Breast epithelium (tissue), 4 donors: ENCODE data around the gene HSD17B8. TPM values are rescaled to one million over a fixed set of nuclear protein-coding genes. Genes with fewer than 3 reads are reported as not detected.

Experiments
- DNase-seq, 2 donors: peaks; one replicate each; pipeline ENCODE4 v3.0.0-alpha.2; 2019; ENCODE audit warnings: low spot score in 2 of 2
- H3K27ac ChIP-seq, 2 donors: fragments of 200-600 bp; sonication (generic) in 1 of 2; one replicate each; pipeline ENCODE4 v1.5.1; 2016 to 2019; ENCODE audit warnings: mild to moderate bottlenecking in 1 of 2
- H3K27me3 ChIP-seq, 2 donors: fragments of 200-600 bp; sonication (generic) in 1 of 2; one replicate each; pipeline versions ENCODE4 v1.5.1 to v1.6.0; 2017 to 2019; ENCODE audit warnings: control low read depth in 1 of 2, mild to moderate bottlenecking in 1 of 2
- H3K36me3 ChIP-seq: fragments of 200-600 bp; one replicate; pipeline ENCODE4 v1.5.1; 2019
- H3K4me1 ChIP-seq, 2 donors: fragments of 200-600 bp; sonication (generic); one replicate each; pipeline ENCODE4 v1.5.1; 2016 to 2019; ENCODE audit warnings: control low read depth in 1 of 2
- H3K4me3 ChIP-seq, 3 donors: fragments of 200-600 bp; sonication (generic); 1 replicate in 2 of 3; 2 replicates in 1 of 3; pipeline ENCODE4 v1.5.1; 2016 to 2019; ENCODE audit warnings: mild to moderate bottlenecking in 3 of 3, moderate library complexity in 2 of 3
- H3K9me3 ChIP-seq, 2 donors: fragments of 200-600 bp; sonication (generic) in 1 of 2; one replicate each; pipeline ENCODE4 v1.5.1; 2016 to 2019; ENCODE audit warnings: control low read depth in 1 of 2
- POLR2A ChIP-seq: fragments of 450-650 bp; IDR thresholded peaks from one replicate; pipeline ENCODE4 v1.6.1; 2016; ENCODE audit warnings: antibody characterized with exemption, mild to moderate bottlenecking, moderate library complexity
- POLR2AphosphoS5 ChIP-seq, 3 donors: sonication (generic); formaldehyde crosslinking; IDR thresholded peaks; one replicate each; pipeline ENCODE4 v1.6.1; 2017; ENCODE audit warnings: antibody characterized with exemption in 3 of 3
- intact Hi-C: fragments of 100-400 bp; cut with DNase I; formaldehyde crosslinking; loops from one replicate; pipeline ENCODE4 v1.15.1; 2023; ENCODE audit warnings: low total_unique reads
- total RNA-seq, 3 donors: library from RNA; depleted of rRNA; stranded (reverse); fragments of >200 nt; gene quantifications; one replicate each; pipeline ENCODE4 v1.1.0, GENCODE V29; 2016
- TF ChIP-seq, protein P1 (sequence below), 3 donors: fragments of 450-650 bp; IDR thresholded peaks; one replicate each; pipeline ENCODE4 v1.5.1; 2016 to 2017; ENCODE audit warnings: antibody characterized with exemption in 3 of 3, mild to moderate bottlenecking in 3 of 3, moderate library complexity in 3 of 3

HSD17B8 gene
- total RNA-seq, 3 donors from 2014 or later: 17.0 to 33.8 (median 18.4) TPM

GRCh38 chr6:33249732-33250630 is 45.5 kb downstream of the HSD17B8 start:
- TF ChIP-seq POLR2A (peak; percentile 6), POLR2AphosphoS5 (IDR thresholded peaks at IDR 0.05) (no peak)
- DNase-seq: no peak
- H3K4me3 ChIP-seq: peak overlapping the region; percentile 48 to 69 (median 69)
- H3K36me3 ChIP-seq: no peaks in the 10 kb centered on the region
- no peaks in the 10 kb centered on the region for H3K27me3 ChIP-seq
- H3K27ac ChIP-seq: peak overlapping the region; percentile 93 to 95
- intact Hi-C loops: loop anchor here (10.0 kb wide), 1 partner anchor 135 kb away; no protein-coding TSS in a partner anchor
- H3K4me1 ChIP-seq: peaks cover 0 to 6% of the 10 kb centered on the region in 2 donors
- H3K9me3 ChIP-seq: no peaks in the 10 kb centered on the region

- intact Hi-C loops: no loop called here
- Histone ChIP-seq H3K27ac (peak overlapping the region; percentile 9 to 37), H3K36me3 (no peaks in the 10 kb centered on the region), H3K9me3 (no peaks in the 10 kb centered on the region), H3K4me3 (no peak overlapping the region), H3K4me1 (peaks cover 0 to 6% of the 10 kb centered on the region in 2 donors), H3K27me3 (no peaks in the 10 kb centered on the region)
- no peak for TF ChIP-seq POLR2AphosphoS5 (IDR thresholded peaks at IDR 0.05)
- TF ChIP-seq, protein P1, sequence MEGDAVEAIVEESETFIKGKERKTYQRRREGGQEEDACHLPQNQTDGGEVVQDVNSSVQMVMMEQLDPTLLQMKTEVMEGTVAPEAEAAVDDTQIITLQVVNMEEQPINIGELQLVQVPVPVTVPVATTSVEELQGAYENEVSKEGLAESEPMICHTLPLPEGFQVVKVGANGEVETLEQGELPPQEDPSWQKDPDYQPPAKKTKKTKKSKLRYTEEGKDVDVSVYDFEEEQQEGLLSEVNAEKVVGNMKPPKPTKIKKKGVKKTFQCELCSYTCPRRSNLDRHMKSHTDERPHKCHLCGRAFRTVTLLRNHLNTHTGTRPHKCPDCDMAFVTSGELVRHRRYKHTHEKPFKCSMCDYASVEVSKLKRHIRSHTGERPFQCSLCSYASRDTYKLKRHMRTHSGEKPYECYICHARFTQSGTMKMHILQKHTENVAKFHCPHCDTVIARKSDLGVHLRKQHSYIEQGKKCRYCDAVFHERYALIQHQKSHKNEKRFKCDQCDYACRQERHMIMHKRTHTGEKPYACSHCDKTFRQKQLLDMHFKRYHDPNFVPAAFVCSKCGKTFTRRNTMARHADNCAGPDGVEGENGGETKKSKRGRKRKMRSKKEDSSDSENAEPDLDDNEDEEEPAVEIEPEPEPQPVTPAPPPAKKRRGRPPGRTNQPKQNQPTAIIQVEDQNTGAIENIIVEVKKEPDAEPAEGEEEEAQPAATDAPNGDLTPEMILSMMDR (IDR thresholded peaks at IDR 0.05): no peak
- TF ChIP-seq POLR2A: no peak
- no peak for DNase-seq
Observed at GRCh38 chr6:33250731-33251130, 46.3 kb downstream of the HSD17B8 start.

DNA sequence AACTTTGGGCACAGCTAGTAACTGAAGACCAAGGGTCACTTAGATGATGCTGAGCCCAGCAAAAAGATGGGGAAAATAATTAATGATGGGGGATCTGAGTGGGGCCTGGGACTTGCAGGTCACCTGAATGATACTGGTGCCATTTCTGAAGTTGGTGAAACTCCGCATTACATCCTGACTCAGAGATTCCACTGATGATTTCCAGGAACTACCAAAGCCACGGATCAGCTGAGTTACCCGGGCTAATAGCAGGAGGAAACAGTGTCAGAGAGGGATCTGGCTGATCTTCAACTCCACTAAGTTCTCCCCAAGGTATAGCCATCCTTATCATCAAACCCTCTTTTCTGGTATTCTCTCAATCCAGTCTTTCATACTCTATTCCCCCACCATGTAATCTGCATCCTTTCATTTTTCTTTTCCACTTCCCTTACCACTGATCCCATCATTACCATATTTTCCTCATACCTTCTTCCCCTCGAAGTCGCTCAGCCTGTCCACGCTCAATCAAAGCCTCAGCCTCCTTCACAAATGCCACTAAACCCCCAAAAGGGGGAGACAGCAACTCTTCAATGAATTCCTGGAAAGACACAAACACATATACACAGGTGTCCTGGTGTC is 47.0 kb downstream of the HSD17B8 start:
- H3K9me3 ChIP-seq: no peaks in the 10 kb centered on the region
- H3K27me3 ChIP-seq: no peaks in the 10 kb centered on the region
- intact Hi-C loops: no loop called here
- no peak overlapping the region for H3K27ac ChIP-seq
- no peak for DNase-seq
- no peak for TF ChIP-seq POLR2AphosphoS5 (IDR thresholded peaks at IDR 0.05)
- no peak for TF ChIP-seq POLR2A
- TF ChIP-seq, protein P1 (IDR thresholded peaks at IDR 0.05): no peak
- H3K4me3 ChIP-seq: no peak overlapping the region
- peaks cover 0 to 6% of the 10 kb centered on the region in 2 donors for H3K4me1 ChIP-seq
- no peaks in the 10 kb centered on the region for H3K36me3 ChIP-seq

GRCh38 chr6:33252759-33253158 is 48.3 kb downstream of the HSD17B8 start:
- intact Hi-C loops: no loop called here
- TF ChIP-seq, protein P1 (IDR thresholded peaks at IDR 0.05): no peak
- no peak for TF ChIP-seq POLR2AphosphoS5 (IDR thresholded peaks at IDR 0.05)
- no peak for TF ChIP-seq POLR2A

DNA sequence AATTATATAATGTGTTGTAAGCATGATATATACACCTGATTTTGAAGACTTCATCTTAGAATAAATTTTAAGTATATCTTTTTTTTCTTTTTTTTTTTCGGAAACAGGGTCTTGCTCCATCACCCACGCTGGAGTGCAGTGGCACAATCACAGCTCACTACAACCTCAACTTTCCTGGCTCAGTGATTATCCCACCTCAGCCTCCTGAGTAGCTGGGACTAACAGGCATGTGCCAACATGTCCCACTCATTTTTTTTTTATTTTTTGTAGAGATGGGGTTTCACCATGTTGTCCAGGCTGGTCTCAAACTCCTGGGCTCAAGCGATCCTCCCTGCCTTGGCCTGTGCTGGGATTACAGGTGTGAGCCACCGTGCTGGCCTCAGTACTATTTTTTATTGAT is 50.1 kb downstream of the HSD17B8 start:
- Histone ChIP-seq H3K9me3 (no peaks in the 10 kb centered on the region), H3K4me1 (peaks cover 0 to 6% of the 10 kb centered on the region in 2 donors), H3K27ac (no peak overlapping the region), H3K36me3 (no peaks in the 10 kb centered on the region), H3K27me3 (no peaks in the 10 kb centered on the region), H3K4me3 (no peak overlapping the region)
- TF ChIP-seq, protein P1 (IDR thresholded peaks at IDR 0.05): no peak
- TF ChIP-seq POLR2AphosphoS5 (IDR thresholded peaks at IDR 0.05): no peak
- no peak for TF ChIP-seq POLR2A
- intact Hi-C loops: no loop called here
- DNase-seq: no peak

More at GRCh38 chr6:33252759-33253158, 48.3 kb downstream of the HSD17B8 start:
- Histone ChIP-seq H3K36me3 (no peaks in the 10 kb centered on the region), H3K27me3 (no peaks in the 10 kb centered on the region), H3K4me1 (peaks cover 0 to 6% of the 10 kb centered on the region in 2 donors), H3K27ac (no peak overlapping the region), H3K4me3 (no peak overlapping the region), H3K9me3 (no peaks in the 10 kb centered on the region)
- no peak for DNase-seq

Other genes starting within 250 kb of the HSD17B8 start
- gene BRD2, start 236.1 kb upstream of the HSD17B8 start, total RNA-seq: 100 to 1,000 TPM; 111 to 159 (median 122) TPM
- 1 to 10 TPM; 2.1 to 5.7 (median 3.3) TPM for gene HLA-DOA, start 195.1 kb upstream of the HSD17B8 start, total RNA-seq
- 100 to 1,000 TPM in 1 of 3 donors, 10 to 100 TPM in 2; 51.8 to 116 (median 75.4) TPM for gene HLA-DPA1, start 131.0 kb upstream of the HSD17B8 start, total RNA-seq
- gene HLA-DPB1, start 128.7 kb upstream of the HSD17B8 start, total RNA-seq: 10 to 100 TPM; 56.5 to 80.3 (median 58.2) TPM
- 1 to 10 TPM in 1 of 3 donors, under 1 TPM in 2; 0.32 to 1.0 (median 0.98) TPM for gene COL11A2, start 12.2 kb upstream of the HSD17B8 start, total RNA-seq
- 10 to 100 TPM; 27.4 to 39.1 (median 27.5) TPM for gene RXRB, start 4.0 kb upstream of the HSD17B8 start, total RNA-seq
- gene SLC39A7, start 3.8 kb upstream of the HSD17B8 start, total RNA-seq: 10 to 100 TPM; 55.0 to 79.3 (median 74.1) TPM
- gene RING1, start 3.8 kb downstream of the HSD17B8 start, total RNA-seq: 10 to 100 TPM; 11.8 to 20.6 (median 19.5) TPM
- gene VPS52, start 67.2 kb downstream of the HSD17B8 start, total RNA-seq: 10 to 100 TPM; 29.4 to 55.6 (median 44.2) TPM
- 1,000 to 10,000 TPM; 3,121 to 5,317 (median 4,287) TPM for gene RPS18, start 67.4 kb downstream of the HSD17B8 start, total RNA-seq
- 10 to 100 TPM in 2 of 3 donors, 1 to 10 TPM in 1; 8.2 to 15.0 (median 11.1) TPM for gene B3GALT4, start 72.5 kb downstream of the HSD17B8 start, total RNA-seq
- 10 to 100 TPM; 48.2 to 75.1 (median 58.8) TPM for gene WDR46, start 84.6 kb downstream of the HSD17B8 start, total RNA-seq
- gene PFDN6, start 84.9 kb downstream of the HSD17B8 start, total RNA-seq: 10 to 100 TPM; 23.3 to 28.6 (median 26.9) TPM
- 100 to 1,000 TPM in 2 of 3 donors, 10 to 100 TPM in 1; 38.9 to 151 (median 103) TPM for gene RGL2, start 94.3 kb downstream of the HSD17B8 start, total RNA-seq
- gene TAPBP, start 109.4 kb downstream of the HSD17B8 start, total RNA-seq: 10 to 100 TPM; 38.6 to 67.8 (median 43.6) TPM
- 10 to 100 TPM; 12.6 to 27.2 (median 18.7) TPM for gene ZBTB22, start 113.1 kb downstream of the HSD17B8 start, total RNA-seq
- gene DAXX, start 118.3 kb downstream of the HSD17B8 start, total RNA-seq: 10 to 100 TPM; 39.0 to 56.3 (median 39.8) TPM
- 1 to 10 TPM; 2.0 to 3.8 (median 3.2) TPM for gene KIFC1, start 187.2 kb downstream of the HSD17B8 start, total RNA-seq
- 10 to 100 TPM; 72.8 to 82.8 (median 77.3) TPM for gene PHF1, start 206.4 kb downstream of the HSD17B8 start, total RNA-seq
- 100 to 1,000 TPM in 2 of 3 donors, 10 to 100 TPM in 1; 81.3 to 123 (median 111) TPM for gene CUTA, start 213.5 kb downstream of the HSD17B8 start, total RNA-seq
- 10 to 100 TPM in 2 of 3 donors, 1 to 10 TPM in 1; 6.1 to 12.5 (median 10.7) TPM for gene SYNGAP1, start 215.4 kb downstream of the HSD17B8 start, total RNA-seq
- gene ZBTB9, start 249.9 kb downstream of the HSD17B8 start, total RNA-seq: 1 to 10 TPM; 1.9 to 5.1 (median 3.6) TPM